GM18517 (cell line): Measurements from ENCODE around the gene TSPEAR.
"Not testable (repeated sequence)": the region's sequence is repeated elsewhere in the genome, so short reads cannot be mapped to it uniquely, and the experiment has no call there.

ENCODE experiments used
- ATAC-seq: cut with Tn5 transposase; IDR thresholded peaks from one replicate; pipeline ENCODE4 v1.9.1; 2021; ENCODE audit warnings: mild to moderate bottlenecking, moderate library complexity; ENCODE audit not compliant: unreplicated experiment

TSPEAR gene

DNA sequence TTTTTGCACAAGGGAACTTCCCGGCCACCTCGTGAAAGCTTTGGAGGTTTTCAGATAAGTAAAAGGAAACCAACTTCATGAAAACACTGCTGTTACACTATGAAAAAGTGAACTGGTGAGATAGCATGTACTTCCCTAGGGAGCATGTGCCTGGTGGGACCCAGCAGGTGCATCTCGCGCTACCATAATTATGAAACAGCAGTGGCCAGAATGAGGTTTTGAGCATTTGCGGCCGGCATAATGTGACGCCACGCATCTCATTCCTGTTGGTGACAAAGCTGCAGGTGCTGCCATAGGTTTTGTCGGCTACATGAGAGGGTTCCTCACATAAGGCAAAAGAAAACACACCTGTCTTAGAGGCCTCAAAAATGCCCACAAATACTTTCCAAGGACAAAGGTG, 154.5 kb downstream of the TSPEAR start:
- no peak for ATAC-seq

GRCh38 chr21:44555200-44555875, 156.0 kb downstream of the TSPEAR start:
- no peak for ATAC-seq

DNA sequence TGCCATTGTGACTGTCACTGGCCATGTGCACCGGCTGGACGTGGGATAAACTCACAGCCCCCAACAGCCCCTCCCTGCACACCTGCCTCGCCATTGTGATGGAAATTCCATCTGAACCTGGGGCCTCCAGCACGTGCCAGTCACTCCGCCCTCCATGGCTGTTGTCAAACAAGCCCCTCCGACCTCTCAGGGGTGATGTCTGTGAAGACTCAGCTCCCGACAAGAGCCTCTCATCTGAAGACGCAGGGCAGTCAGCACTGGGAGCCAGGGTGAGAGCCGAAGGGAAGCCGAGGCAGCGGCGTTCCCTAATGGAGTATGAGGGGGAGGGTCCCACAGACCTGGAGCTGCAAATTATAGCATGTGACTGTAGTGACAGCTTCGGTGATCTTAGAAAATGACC, 158.7 kb downstream of the TSPEAR start:
- no peak for ATAC-seq

DNA sequence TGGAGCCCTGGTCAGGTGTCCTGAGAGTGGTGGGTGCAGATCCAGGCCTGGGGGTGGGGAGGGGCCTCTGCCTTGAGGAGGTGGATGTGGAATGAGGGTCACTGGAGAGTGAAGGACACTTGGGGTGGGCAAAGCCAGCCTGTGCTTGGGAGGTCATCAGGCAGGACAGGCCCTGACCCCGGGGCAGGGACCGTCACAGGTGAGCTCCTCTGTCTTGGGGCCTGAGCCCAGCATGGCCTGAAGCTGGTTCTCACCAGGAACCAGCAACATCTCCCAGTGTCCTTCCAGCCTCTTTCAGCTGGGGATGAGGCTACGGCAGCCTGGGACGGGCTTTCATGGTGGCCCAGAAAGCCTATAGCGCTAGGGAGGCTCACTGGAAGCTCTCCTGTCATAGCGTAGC, 159.2 kb downstream of the TSPEAR start:
- ATAC-seq: no peak

DNA sequence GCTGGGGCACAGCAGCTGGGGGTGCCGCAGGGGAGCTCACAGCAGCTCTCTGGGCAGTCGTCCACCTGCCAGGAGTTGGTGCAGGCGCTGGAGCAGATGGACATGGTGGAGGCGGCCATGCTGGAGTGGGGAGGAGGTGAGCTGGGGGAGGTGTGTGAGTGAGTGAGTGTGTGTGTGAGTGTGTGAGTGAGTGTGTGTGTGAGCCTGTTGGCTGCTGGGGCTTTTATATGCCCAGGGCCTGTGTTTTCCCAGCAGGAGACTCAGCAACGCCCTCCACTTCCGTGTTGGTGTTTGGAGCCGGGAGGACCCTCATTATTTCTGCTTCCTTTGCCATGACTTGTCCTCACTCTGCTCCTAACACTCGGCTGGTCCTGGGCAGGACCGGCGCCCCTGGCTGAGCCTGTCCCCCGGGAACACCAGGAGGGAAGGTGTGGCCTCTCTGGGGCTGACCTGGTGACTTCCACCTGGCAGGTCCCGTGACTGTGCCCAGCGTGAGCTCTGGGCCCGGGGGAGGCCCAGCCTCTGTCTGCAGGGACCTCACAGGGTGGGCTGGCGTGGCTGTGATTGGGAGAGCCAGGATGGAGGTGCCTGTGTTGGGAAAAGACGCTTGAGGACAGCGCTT, 159.9 kb downstream of the TSPEAR start, which contains the start of gene KRTAP10-2:
Gene KRTAP10-2 (minus strand): TSS at position 166 of the 622 bp plus-strand sequence. CDS start 47 bp downstream, at position 119.
- no peak for ATAC-seq

DNA sequence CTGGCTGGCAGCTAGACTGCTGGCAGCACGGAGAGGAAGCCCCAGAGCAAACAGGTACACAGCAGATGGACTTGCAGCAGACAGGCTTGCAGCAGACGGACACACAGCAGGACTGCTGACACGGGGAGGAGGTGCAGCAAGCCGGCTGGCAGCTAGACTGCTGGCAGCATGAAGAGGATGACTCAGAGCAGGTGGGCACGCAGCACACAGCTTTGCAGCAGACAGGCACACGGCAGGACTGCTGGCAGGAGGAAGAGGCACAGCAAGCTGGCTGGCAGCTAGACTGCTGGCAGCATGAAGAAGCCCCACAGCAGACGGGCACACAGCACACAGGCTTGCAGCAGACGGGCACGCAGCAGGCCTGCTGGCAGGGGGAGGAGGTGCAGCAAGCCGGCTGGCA, 160.6 kb downstream of the TSPEAR start:
- no peak for ATAC-seq

GRCh38 chr21:44550285-44550684, 161.1 kb downstream of the TSPEAR start:
- not testable (repeated sequence) for ATAC-seq

DNA sequence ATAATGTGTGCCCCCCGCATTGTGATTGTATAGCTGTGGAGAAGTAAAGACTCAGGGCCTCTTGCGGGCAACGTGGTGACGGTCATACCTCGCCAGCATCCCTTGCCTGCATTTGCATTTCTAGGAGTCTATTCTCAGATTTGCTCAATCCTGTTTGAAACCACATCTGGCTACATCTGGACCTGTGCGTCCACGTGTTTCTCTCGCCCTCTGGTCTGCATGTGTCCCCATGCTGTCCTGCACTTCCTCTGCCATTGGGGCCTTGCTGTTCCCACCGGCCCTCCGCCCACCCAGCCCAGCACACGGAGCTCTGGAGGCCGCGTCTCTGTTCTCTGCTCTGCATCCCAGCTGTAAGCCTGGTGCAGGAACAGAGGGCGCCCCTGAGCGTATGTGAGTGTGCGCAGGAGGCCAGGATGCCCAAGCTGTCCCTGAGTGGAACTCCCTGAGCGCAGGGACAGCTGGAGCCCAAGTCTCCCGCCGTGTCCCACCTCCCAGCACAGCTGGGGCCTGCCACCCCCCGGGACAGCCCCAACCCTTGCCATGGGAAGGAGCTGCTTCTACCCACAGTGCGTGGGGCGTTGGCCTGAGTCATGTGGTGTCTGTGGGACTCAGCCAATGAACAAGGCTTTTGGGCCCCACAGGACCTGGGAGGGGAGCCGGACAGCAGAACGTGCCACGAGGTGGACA, 161.7 kb downstream of the TSPEAR start:
- ATAC-seq: no peak

DNA sequence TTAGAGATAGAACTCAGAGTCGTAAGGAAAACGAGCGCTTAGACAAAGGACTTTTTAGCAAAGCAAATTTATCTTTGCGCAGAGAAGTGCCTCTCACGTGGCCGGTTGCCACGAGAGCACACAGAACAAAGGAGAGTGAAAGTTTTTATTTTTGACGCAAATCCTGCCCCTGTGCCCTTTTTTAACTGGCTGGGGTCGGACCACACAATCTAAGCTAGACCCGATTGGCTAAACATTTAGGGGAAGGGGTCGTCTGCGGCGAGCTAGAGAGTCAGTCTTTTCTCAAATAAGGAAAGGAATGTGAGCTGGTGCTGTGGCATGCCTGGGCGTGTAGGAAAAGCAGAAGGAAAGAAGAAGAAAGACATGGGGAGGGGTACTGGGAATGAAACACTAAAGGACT, 162.4 kb downstream of the TSPEAR start:
- no peak for ATAC-seq

GRCh38 chr21:44548381-44548780, 163.0 kb downstream of the TSPEAR start:
- ATAC-seq: no peak

DNA sequence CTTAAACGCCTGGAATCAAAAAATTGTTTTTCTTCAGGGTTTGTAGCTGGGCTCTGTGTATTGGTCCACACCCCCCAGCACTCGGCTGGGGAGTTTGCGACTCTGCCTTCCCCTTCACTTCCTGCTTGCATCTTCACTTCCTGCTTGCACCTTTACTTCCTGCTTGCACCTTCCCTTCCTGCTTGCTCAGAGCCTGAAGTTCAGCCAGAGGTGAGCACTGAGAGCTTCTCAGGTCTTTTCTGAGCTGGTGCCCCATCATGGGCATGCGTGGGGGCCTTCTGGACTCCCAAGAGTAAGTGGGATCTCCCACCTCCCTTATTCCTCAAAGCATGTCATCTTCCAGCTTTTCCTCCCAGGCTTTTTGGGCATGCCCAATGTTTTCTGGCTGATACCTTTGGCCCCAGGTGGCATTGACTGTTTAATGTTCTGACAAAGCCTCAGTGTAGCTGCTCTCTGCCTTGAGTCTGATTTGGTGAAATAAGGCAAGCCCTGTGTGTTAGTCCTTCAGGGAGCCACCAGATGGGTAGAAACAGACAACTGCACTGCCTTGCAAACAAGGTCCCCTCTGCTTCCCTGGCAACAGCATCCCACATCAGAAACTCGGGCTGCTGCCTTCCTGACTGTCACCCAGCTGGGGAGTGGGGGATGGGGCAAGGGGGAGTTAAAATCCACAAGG, 163.6 kb downstream of the TSPEAR start:
- ATAC-seq: no peak

GRCh38 chr21:44544566-44544965, 166.8 kb downstream of the TSPEAR start:
- ATAC-seq: no peak

GRCh38 chr21:44542716-44543115, 168.7 kb downstream of the TSPEAR start:
- ATAC-seq: no peak

- no peak for ATAC-seq
Measured at GRCh38 chr21:44540741-44541288, 170.6 kb downstream of the TSPEAR start.

GRCh38 chr21:44539991-44540666, 171.2 kb downstream of the TSPEAR start, which contains the start of gene KRTAP10-1:
KRTAP10-1 (minus strand) TSS chr21:44540195; CDS start chr21:44540150, 45 bp downstream.
- no peak for ATAC-seq

GRCh38 chr21:44539046-44539445, 172.3 kb downstream of the TSPEAR start:
- ATAC-seq: no peak

DNA sequence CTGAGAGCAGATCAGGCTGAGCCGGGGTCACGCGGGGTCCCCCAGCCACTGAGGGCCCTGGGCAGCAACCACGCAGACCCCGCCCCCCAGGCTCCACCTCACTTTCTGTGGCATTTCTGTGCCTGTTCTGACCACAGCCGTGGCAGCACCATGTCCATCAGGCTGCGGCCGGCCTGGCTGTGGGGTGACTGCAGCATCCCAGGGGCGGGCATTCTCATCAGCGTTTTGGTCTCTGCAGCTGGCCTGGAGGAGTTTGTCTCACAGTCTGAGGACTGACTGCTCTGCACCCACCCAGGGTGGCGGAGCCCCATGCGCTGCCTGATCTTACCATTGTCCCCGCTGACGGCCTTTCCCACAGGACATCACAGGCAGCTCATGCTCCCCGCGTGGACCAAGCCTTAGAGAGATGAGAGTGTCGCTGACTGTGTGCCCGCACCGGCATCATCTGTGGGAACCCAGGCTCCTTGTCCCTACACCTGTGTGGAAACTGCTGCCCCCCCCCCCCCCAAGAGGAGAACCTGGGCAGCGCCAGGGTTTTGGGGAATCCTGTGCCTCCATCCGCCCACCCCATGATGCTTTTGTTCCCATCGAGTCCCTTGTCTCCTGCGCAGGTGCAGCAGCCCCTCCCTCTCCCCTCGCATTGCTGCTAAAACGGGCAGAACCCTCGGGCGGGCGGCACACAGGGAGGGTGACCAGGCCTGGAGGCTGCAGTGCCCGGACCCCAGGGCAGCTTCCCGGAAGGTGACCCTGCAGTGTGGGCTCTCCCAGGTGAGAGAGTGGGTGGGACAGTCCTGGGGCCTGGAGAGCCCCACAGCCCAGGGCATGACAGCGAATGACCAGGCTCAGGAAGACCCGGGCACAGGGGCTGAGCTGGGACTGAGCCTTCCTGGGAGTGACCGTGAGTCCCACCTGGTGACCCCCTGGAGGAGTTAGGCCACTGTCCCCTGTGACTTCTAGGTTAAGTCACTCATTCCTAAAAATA, 173.2 kb downstream of the TSPEAR start:
- no peak for ATAC-seq

GRCh38 chr21:44535963-44536362, 175.4 kb downstream of the TSPEAR start:
- ATAC-seq: no peak

DNA sequence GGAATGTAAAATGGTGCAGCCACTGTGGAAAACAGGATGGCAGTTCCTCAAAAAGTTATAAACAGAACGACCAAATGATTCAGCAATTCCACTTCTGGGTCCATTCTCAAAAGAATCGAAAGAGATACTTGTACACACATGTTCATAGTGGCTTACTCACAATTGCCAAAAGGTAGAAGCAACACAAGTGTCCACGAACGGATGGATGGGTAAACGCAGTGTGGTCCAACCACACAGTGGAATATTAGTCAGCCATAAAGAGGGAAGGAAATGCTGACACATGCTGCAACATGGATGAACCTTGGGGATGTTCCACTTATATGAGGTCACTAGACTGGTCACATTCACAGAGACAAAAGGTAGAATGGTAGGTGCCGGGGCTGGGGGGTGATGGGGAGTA, 176.7 kb downstream of the TSPEAR start:
- no peak for ATAC-seq
